GM12873 (cell line): ENCODE data around the gene RFX2.

Experiments
- TF ChIP-seq, protein P1 (sequence below): IDR thresholded peaks from 2 replicates; pipeline ENCODE4 v1.5.1; 2012; ENCODE audit warnings: low read depth, mild to moderate bottlenecking, moderate library complexity, low read length, control low read depth; ENCODE audit not compliant: insufficient read depth; ENCODE audit errors: missing control alignments

Gene RFX2

GRCh38 chr19:6103217-6103644 lies 7.1 kb downstream of the RFX2 start:
- TF ChIP-seq, protein P1, sequence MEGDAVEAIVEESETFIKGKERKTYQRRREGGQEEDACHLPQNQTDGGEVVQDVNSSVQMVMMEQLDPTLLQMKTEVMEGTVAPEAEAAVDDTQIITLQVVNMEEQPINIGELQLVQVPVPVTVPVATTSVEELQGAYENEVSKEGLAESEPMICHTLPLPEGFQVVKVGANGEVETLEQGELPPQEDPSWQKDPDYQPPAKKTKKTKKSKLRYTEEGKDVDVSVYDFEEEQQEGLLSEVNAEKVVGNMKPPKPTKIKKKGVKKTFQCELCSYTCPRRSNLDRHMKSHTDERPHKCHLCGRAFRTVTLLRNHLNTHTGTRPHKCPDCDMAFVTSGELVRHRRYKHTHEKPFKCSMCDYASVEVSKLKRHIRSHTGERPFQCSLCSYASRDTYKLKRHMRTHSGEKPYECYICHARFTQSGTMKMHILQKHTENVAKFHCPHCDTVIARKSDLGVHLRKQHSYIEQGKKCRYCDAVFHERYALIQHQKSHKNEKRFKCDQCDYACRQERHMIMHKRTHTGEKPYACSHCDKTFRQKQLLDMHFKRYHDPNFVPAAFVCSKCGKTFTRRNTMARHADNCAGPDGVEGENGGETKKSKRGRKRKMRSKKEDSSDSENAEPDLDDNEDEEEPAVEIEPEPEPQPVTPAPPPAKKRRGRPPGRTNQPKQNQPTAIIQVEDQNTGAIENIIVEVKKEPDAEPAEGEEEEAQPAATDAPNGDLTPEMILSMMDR, result no peak

GRCh38 chr19:6101991-6102390 lies 8.3 kb downstream of the RFX2 start:
- TF ChIP-seq, protein P1, result no peak

DNA sequence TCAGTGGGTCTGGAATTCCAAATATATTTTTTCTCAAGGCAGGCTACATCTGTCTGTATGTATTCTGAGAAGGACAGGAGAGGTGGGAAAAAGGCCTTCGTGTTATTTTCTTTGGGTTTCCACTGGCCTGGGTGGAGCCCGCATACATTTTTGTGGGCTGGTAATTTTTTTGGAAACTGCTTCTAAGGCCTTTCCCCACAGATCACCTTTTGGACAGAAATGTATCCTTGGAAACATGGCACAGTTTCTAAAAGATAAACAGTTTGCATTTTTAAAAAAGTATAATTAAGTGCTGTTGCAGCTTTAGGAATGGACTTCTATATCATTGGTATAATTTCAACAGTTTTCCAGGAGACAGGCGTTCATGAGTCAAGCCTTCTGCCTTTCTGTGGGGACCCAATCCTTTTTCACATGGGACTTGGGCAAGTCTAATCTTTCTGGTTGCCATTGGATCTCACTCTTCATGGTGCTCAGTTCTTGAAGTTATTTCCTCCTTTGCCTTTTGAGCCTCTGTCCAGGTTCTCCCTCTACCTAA lies 8.9 kb downstream of the RFX2 start:
- TF ChIP-seq, protein P1, result no peak

- TF ChIP-seq, protein P1, result peak; percentile 47
Observed at GRCh38 chr19:6100284-6100915, 9.9 kb downstream of the RFX2 start.

- TF ChIP-seq, protein P1, result no peak
Observed at GRCh38 chr19:6099599-6099998, 10.7 kb downstream of the RFX2 start.

GRCh38 chr19:6099033-6099432 lies 11.3 kb downstream of the RFX2 start:
- TF ChIP-seq, protein P1, result no peak

DNA sequence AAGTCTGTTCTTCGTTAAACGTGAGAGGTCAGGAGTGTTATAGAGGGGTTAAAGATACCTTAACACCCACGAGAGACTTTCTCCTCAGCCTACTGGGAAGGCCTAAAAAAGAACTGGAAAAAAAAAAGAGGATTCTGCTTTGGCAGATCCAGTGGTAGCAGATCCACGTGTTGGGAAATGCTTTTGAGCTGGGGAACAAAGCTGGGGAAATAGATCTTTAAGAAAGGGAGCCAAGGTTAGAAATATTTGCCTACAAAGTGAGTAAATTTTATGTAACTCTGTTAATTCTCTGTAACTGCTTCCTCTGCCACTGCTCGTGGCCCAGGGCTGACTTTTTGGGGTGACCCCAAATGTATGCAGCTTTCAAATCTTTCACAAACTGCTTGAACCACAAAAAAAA lies 11.7 kb downstream of the RFX2 start:
- TF ChIP-seq, protein P1, result no peak
